Measurements from ENCODE around the gene FETUB. TPM values are rescaled to one million over a fixed set of nuclear protein-coding genes. Genes with fewer than 3 reads are reported as not detected.
A peak's percentile ranks its signal among the peaks of the same experiment; 100 is the strongest.

Gene FETUB
- total and polyA plus RNA-seq, 2 of the 8 experiments (the other 6 are each of a cell fraction or from before 2014, with no cell fraction given) = 0.15 TPM; not detected in 1

- peak overlapping the region; percentile 67 for H3K56ac ChIP-seq (replicated peaks; ENCODE audit: insufficient read length, low read depth, low read length)
- peak overlapping the region; percentile 99 for H2BK5ac ChIP-seq (ENCODE audit: low read depth, low read length)
- H3K23me2 ChIP-seq (ENCODE audit: low read depth, low read length) = 0 out of 2 replicates have a peak, but pooled peaks cover 2% of the 10 kb centered on the region
- no peak overlapping the region for H3K9ac ChIP-seq (replicated peaks in 1 of 4; ENCODE audit: extremely low read depth in 1 of 4, low read depth in 3 of 4, low read length in 3 of 4)
- H3K4ac ChIP-seq (replicated peaks; ENCODE audit: insufficient read length, low read depth, low read length) = peak overlapping the region; percentile 93
- FAIRE-seq (no peak), DNase-seq (ENCODE audit: low read depth in 1 of 2, low spot score in 2 of 2) (peak in 1 of 2 experiments; percentile 66)
- H3K27me3 ChIP-seq (replicated peaks in 1 of 4; ENCODE audit: control insufficient read depth in 3 of 4, extremely low read depth in 1 of 4, insufficient read depth in 3 of 4, low read length in 3 of 4) = no peaks in the 10 kb centered on the region
- H3K9me3 ChIP-seq (ENCODE audit: insufficient read depth in 2 of 2, low read depth in 1 of 2, low read length in 1 of 2) = no peaks in the 10 kb centered on the region
- 15% methylated on average over 7 of the region's 7 CpGs; no CpG with 5 or more reads in 1 of the 2 experiments for WGBS, 2 experiments (ENCODE audit: extremely low coverage in 1 of 2, insufficient coverage in 1 of 2, insufficient read length in 1 of 2, insufficient replicate concordance in 2 of 2, low coverage in 1 of 2, low lambda C conversion rate in 2 of 2, missing lambda C conversion rate in 1 of 2)
- H4K8ac ChIP-seq (ENCODE audit: extremely low read depth, insufficient read depth, low read length) = no peak overlapping the region
- peak overlapping the region; percentile 69 for H4K5ac ChIP-seq (ENCODE audit: insufficient read length, low read depth, low read length)
- H3K18ac ChIP-seq (ENCODE audit: extremely low read depth, low read length) = peak overlapping the region; percentile 93
- H3K36me3 ChIP-seq (ENCODE audit: control insufficient read depth in 2 of 4, insufficient read depth in 4 of 4, low read length in 3 of 4) = no peaks in the 10 kb centered on the region
- peak overlapping the region; percentile 18; the same call in 1 of the 2 replicates for H2BK12ac ChIP-seq (ENCODE audit: low read depth, low read length)
- peaks cover 2 to 13% (median 7%) of the 10 kb centered on the region in 4 experiments; a peak in 4 of 7 replicates for H3K4me1 ChIP-seq (replicated peaks in 1 of 4; ENCODE audit: control insufficient read depth in 3 of 4, insufficient read depth in 4 of 4, low read length in 3 of 4)
- 0 out of 2 replicates have a peak overlapping the region, but pooled peaks have one; percentile 83 for H2BK15ac ChIP-seq (ENCODE audit: low read length)
- no peak overlapping the region for H3K23ac ChIP-seq (ENCODE audit: insufficient read length)
- H4K91ac ChIP-seq (replicated peaks; ENCODE audit: insufficient read length, low read length) = peak overlapping the region; percentile 69
- H3K4me2 ChIP-seq (ENCODE audit: insufficient read depth in 1 of 2, low read depth in 2 of 2, low read length in 2 of 2) = peak overlapping the region; percentile 50 to 72
- H2BK20ac ChIP-seq (ENCODE audit: low read length) = peak overlapping the region; percentile 98; the same call in 1 of the 2 replicates
- no peak for TF ChIP-seq SP1 (IDR thresholded peaks at IDR 0.05; ENCODE audit: low read depth, low read length)
- TF ChIP-seq POLR2A (IDR thresholded peaks at IDR 0.05; ENCODE audit: control extremely low read depth in 1 of 2, low read depth in 2 of 2, low read length in 2 of 2) = peak in 1 of 2 experiments; percentile 41; a peak in 1 of 3 replicates
- H3K27ac ChIP-seq (ENCODE audit: low read depth, low read length) = peak overlapping the region; percentile 64
- H2AK5ac ChIP-seq (ENCODE audit: low read depth, low read length) = 0 out of 2 replicates have a peak overlapping the region, but pooled peaks have one; percentile 76
- H2BK120ac ChIP-seq (replicated peaks; ENCODE audit: low read depth, low read length) = peak overlapping the region; percentile 2
- H3K79me2 ChIP-seq (ENCODE audit: control insufficient read depth in 1 of 2, insufficient read depth in 2 of 2, low read length in 2 of 2) = no peaks in the 10 kb centered on the region
- peak overlapping the region in 1 of 4 experiments; percentile 15; a peak in 2 of 8 replicates for H3K4me3 ChIP-seq (ENCODE audit: extremely low read depth in 1 of 4, insufficient read depth in 2 of 4, low read depth in 3 of 4, low read length in 4 of 4)
- H3K79me1 ChIP-seq (ENCODE audit: low read depth, low read length) = no peaks in the 10 kb centered on the region
- POLR2A ChIA-PET (ENCODE audit: partially characterized antibody) = interaction anchor here (0.7 to 2.8 kb wide), 13 partner anchors 10 to 126 kb away, joined by 3 to 26 read pairs (median 3); partner anchors contain the start of gene EIF4A2
- no peak overlapping the region for H2AFZ ChIP-seq (ENCODE audit: low read length)
- H3K14ac ChIP-seq (ENCODE audit: insufficient read length) = no peak overlapping the region
- H4K20me1 ChIP-seq (replicated peaks in 1 of 2; ENCODE audit: control insufficient read depth in 1 of 2, insufficient read depth in 2 of 2, low read length in 2 of 2) = no peaks in the 10 kb centered on the region
- CTCF ChIA-PET (ENCODE audit: partially characterized antibody) = interaction anchor here (0.6 to 2.9 kb wide), 6 partner anchors 10 to 337 kb away, joined by 3 to 13 read pairs (median 4); no protein-coding TSS in a partner anchor
These were observed 23.3 kb downstream of the FETUB start for GRCh38 chr3:186663361-186664118.
